Measurements from ENCODE around the gene VAMP3. TPM values are rescaled to one million over a fixed set of nuclear protein-coding genes. Genes with fewer than 3 reads are reported as not detected.

The VAMP3 gene
- total and polyA plus RNA-seq, 2 experiments from 2014 or later, result 51.2 to 68.4 TPM

DNA sequence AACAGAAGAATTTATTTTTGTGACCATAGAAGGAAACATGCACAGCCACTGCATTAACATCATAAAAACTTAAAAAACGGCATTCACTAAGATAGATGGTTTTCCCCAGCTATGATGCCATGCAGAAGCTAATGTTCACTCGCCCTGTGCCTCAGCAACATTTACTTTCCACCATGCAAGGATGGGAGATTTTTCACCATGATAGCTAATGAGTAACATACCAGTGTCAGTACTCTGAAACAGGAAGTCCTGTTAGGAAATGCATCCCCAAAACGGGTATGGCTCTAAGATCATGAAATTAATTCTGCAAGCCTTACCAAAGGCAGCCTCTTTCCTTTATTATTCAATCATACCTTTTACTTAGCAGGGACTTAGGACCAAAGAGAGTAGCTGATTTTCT, 17.5 kb upstream of the VAMP3 start:
- H3K27ac ChIP-seq, result no peak overlapping the region
- peaks cover 3% of the 10 kb centered on the region for H3K4me1 ChIP-seq (ENCODE audit: low read depth)
- H3K4me3 ChIP-seq, result no peak overlapping the region
- no peaks in the 10 kb centered on the region for H3K9me3 ChIP-seq (ENCODE audit: low read depth)
- no peaks in the 10 kb centered on the region for H3K36me3 ChIP-seq
- no peaks in the 10 kb centered on the region for H3K27me3 ChIP-seq
- DNase-seq (ENCODE audit: low read depth in 1 of 2, low spot score in 1 of 2), result no peak
- TF ChIP-seq, protein P1, sequence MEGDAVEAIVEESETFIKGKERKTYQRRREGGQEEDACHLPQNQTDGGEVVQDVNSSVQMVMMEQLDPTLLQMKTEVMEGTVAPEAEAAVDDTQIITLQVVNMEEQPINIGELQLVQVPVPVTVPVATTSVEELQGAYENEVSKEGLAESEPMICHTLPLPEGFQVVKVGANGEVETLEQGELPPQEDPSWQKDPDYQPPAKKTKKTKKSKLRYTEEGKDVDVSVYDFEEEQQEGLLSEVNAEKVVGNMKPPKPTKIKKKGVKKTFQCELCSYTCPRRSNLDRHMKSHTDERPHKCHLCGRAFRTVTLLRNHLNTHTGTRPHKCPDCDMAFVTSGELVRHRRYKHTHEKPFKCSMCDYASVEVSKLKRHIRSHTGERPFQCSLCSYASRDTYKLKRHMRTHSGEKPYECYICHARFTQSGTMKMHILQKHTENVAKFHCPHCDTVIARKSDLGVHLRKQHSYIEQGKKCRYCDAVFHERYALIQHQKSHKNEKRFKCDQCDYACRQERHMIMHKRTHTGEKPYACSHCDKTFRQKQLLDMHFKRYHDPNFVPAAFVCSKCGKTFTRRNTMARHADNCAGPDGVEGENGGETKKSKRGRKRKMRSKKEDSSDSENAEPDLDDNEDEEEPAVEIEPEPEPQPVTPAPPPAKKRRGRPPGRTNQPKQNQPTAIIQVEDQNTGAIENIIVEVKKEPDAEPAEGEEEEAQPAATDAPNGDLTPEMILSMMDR (IDR thresholded peaks at IDR 0.05; ENCODE audit: low read depth, low read length), result no peak

DNA sequence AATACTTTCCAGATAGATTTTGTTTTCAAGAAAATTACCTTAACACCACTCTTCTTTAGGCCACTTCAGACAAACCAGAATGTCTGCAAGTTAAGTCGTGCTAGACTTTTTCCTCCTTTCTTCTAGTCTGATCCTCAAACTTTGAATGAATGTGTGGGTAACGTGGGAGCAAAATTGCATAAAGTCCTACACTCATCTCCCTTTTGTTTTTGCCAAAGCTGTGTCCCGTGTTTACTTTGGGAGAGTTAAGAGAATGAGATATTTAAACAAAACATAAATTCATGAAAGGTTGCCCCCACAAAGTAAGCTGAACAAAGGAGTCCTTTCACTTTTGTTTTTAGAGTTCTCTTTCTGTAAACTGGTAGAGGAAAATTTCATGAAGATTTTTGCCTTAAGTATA, 16.9 kb upstream of the VAMP3 start:
- Histone ChIP-seq H3K4me3 (no peak overlapping the region), H3K27me3 (no peaks in the 10 kb centered on the region), H3K4me1 (ENCODE audit: low read depth) (peaks cover 3% of the 10 kb centered on the region), H3K27ac (no peak overlapping the region), H3K36me3 (no peaks in the 10 kb centered on the region), H3K9me3 (ENCODE audit: low read depth) (no peaks in the 10 kb centered on the region)
- TF ChIP-seq, protein P1 (IDR thresholded peaks at IDR 0.05; ENCODE audit: low read depth, low read length), result no peak
- DNase-seq (ENCODE audit: low read depth in 1 of 2, low spot score in 1 of 2), result no peak

DNA sequence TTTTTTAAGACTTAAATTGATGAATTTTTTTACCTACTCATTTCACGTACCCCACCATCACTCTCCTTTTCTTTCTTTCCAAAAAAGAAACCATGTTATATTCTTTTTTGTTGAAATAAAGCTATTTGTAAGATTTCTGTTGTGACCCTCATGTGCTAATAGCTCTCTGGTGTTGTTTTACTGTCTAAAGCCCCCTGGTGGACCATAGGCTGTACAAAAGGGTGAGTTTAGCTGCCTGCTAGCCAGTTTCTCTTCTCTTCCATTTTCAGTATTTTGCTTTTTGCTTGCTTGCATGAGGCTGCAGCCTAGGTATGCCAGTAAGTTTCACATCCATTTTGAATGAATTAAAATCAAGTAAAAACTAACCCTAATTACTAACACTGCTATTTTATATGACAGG, 15.6 kb upstream of the VAMP3 start:
- H3K27ac ChIP-seq, result no peak overlapping the region
- DNase-seq (ENCODE audit: low read depth in 1 of 2, low spot score in 1 of 2), result peak; percentile 18 to 27
- TF ChIP-seq, protein P1 (IDR thresholded peaks at IDR 0.05; ENCODE audit: low read depth, low read length), result peak; percentile 39
- H3K27me3 ChIP-seq, result no peaks in the 10 kb centered on the region
- H3K4me3 ChIP-seq, result no peak overlapping the region
- no peaks in the 10 kb centered on the region for H3K36me3 ChIP-seq
- H3K4me1 ChIP-seq (ENCODE audit: low read depth), result peaks cover 3% of the 10 kb centered on the region
- no peaks in the 10 kb centered on the region for H3K9me3 ChIP-seq (ENCODE audit: low read depth)

DNA sequence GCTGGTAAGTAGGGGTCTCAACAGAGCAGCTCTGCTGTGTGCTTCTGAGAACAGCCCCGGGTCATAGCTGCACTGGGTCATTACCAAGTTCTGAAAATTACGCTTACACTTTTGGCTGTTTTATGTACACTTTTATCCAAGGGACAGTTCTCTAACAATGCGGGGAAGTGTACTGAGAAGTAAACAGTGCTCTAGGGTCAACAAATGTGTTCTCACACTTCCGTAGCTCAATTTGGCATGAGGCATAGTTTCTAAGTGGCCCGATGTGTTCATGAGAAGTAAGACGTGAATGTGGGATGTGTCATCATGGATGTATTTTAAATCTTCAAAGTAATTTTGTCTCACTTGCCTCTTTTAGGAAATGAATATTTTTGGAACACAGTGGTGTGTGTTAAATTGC, 10.9 kb upstream of the VAMP3 start:
- Histone ChIP-seq H3K4me1 (ENCODE audit: low read depth) (no peaks in the 10 kb centered on the region), H3K4me3 (no peak overlapping the region), H3K27ac (no peak overlapping the region), H3K27me3 (no peaks in the 10 kb centered on the region), H3K36me3 (no peaks in the 10 kb centered on the region), H3K9me3 (ENCODE audit: low read depth) (no peaks in the 10 kb centered on the region)
- DNase-seq (ENCODE audit: low read depth in 1 of 2, low spot score in 1 of 2), result no peak
- TF ChIP-seq, protein P1 (IDR thresholded peaks at IDR 0.05; ENCODE audit: low read depth, low read length), result no peak

DNA sequence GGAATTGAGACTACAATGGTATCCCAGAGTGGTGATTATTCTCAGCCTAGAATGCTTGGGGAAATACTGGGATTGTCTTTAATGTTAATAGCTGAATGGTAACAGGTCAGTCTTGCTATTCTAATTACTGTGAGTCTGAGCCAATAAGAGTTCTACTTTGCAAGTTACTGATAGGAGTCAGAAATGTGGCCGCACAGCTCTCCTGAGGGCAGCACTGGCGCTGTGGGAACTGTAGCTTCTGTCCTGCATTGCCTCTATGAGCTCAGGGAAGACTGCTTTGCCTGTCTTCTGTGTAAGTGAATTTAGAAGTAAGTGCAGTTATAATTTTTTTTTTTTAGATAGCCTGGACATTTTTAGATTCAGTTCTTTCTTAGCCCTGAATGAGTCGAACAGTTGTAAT, 10.0 kb upstream of the VAMP3 start:
- Histone ChIP-seq H3K36me3 (no peaks in the 10 kb centered on the region), H3K4me1 (ENCODE audit: low read depth) (no peaks in the 10 kb centered on the region), H3K4me3 (no peak overlapping the region), H3K9me3 (ENCODE audit: low read depth) (no peaks in the 10 kb centered on the region), H3K27ac (no peak overlapping the region), H3K27me3 (no peaks in the 10 kb centered on the region)
- DNase-seq (ENCODE audit: low read depth in 1 of 2, low spot score in 1 of 2), result no peak
- TF ChIP-seq, protein P1 (IDR thresholded peaks at IDR 0.05; ENCODE audit: low read depth, low read length), result no peak

DNA sequence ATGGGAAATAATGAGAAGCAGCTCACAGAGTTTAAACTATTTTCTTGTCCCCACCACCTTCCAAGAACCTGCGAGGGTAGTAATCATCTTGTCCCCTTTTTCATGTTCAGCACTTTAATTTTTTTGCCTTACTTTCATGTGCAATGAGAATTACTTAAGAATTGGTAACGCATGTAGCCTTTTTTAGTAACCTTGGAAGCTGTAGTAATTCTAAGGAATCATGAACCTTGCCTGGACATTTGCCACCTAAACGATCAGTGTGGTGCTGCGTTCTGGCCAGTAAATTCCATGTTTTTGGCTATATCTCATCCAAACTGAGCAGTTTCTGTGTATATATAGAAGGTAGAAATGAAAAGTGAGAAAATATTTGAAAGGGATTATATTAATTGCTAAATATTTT, 3.9 kb upstream of the VAMP3 start:
- Histone ChIP-seq H3K4me3 (no peak overlapping the region), H3K27ac (no peak overlapping the region), H3K4me1 (ENCODE audit: low read depth) (no peaks in the 10 kb centered on the region), H3K9me3 (ENCODE audit: low read depth) (no peaks in the 10 kb centered on the region), H3K36me3 (no peaks in the 10 kb centered on the region), H3K27me3 (no peaks in the 10 kb centered on the region)
- TF ChIP-seq, protein P1 (IDR thresholded peaks at IDR 0.05; ENCODE audit: low read depth, low read length), result no peak
- no peak for DNase-seq (ENCODE audit: low read depth in 1 of 2, low spot score in 1 of 2)

All from cardiac muscle cell (in vitro differentiated cells and primary cell).